Fibroblast of lung (primary cell): Measurements from ENCODE around the gene KRTAP4-9. TPM values are rescaled to one million over a fixed set of nuclear protein-coding genes. Genes with fewer than 3 reads are reported as not detected.
"Not testable (repeated sequence)": the region's sequence is repeated elsewhere in the genome, so short reads cannot be mapped to it uniquely, and the experiment has no call there.

Experiments
- DNase-seq, 2 donors: peaks; one replicate each; pipeline versions ENCODE4 v3.0.0 to v3.0.0-alpha.2; 2010; ENCODE audit warnings: low read depth in 2 of 2
- H2AFZ ChIP-seq: 2 replicates; pipeline ENCODE4 v1.5.1; 2012; ENCODE audit warnings: low read length, control low read depth, inconsistent platforms
- H3K27ac ChIP-seq: 2 replicates; pipeline ENCODE4 v1.5.1; 2011; ENCODE audit warnings: low read length, control low read depth; ENCODE audit not compliant: insufficient read depth
- H3K27me3 ChIP-seq: 2 replicates; pipeline ENCODE4 v1.5.1; 2011; ENCODE audit warnings: mild to moderate bottlenecking, low read length; ENCODE audit not compliant: control insufficient read depth, insufficient read depth
- H3K36me3 ChIP-seq: 2 replicates; pipeline ENCODE4 v1.5.1; 2011; ENCODE audit warnings: low read length; ENCODE audit not compliant: control insufficient read depth, insufficient read depth
- H3K4me1 ChIP-seq: 2 replicates; pipeline ENCODE4 v1.5.1; 2011; ENCODE audit warnings: low read length; ENCODE audit not compliant: control insufficient read depth, insufficient read depth; ENCODE audit errors: extremely low read depth
- H3K4me2 ChIP-seq: 2 replicates; pipeline ENCODE4 v1.5.1; 2011; ENCODE audit warnings: low read length, control low read depth; ENCODE audit not compliant: insufficient read depth; ENCODE audit errors: extremely low read depth
- H3K4me3 ChIP-seq, 4 experiments: fragments of 200-600 bp in 1 of 4; sonication (generic) in 1 of 4; replicated peaks in 1 of 4; 2 replicates each; pipeline ENCODE4 v1.5.1; 2011 to 2016; ENCODE audit warnings: low read length in 4 of 4, low read depth in 3 of 4, mild to moderate bottlenecking in 3 of 4, control low read depth in 2 of 4, inconsistent platforms in 1 of 4, mixed read lengths in 1 of 4; ENCODE audit not compliant: insufficient read depth in 1 of 4; ENCODE audit errors: control extremely low read depth in 1 of 4
- H3K79me2 ChIP-seq: 2 replicates; pipeline ENCODE4 v1.5.1; 2012; ENCODE audit warnings: mild to moderate bottlenecking, low read length, inconsistent platforms; ENCODE audit not compliant: control insufficient read depth, insufficient read depth
- H3K9ac ChIP-seq: 2 replicates; pipeline ENCODE4 v1.5.1; 2011; ENCODE audit warnings: mild to moderate bottlenecking, low read length, control low read depth; ENCODE audit not compliant: insufficient read depth
- H3K9me3 ChIP-seq: 2 replicates; pipeline ENCODE4 v1.5.1; 2012; ENCODE audit warnings: low read depth, low read length; ENCODE audit not compliant: control insufficient read depth, insufficient read depth
- H4K20me1 ChIP-seq: 2 replicates; pipeline ENCODE4 v1.5.1; 2011; ENCODE audit warnings: low read length; ENCODE audit not compliant: control insufficient read depth, insufficient read depth; ENCODE audit errors: extremely low read depth
- CTCF ChIP-seq, 2 donors: IDR thresholded peaks in 1 of 2; conservative IDR thresholded peaks in 1 of 2; 1 replicate in 1 of 2; 2 replicates in 1 of 2; pipeline ENCODE4 v1.5.1; 2011 to 2012; ENCODE audit warnings: low read length in 2 of 2, control low read depth in 1 of 2, inconsistent platforms in 1 of 2, low read depth in 1 of 2, mild to moderate bottlenecking in 1 of 2
- EZH2 ChIP-seq: IDR thresholded peaks from 2 replicates; pipeline ENCODE4 v1.5.1; 2012; ENCODE audit warnings: low read length, control low read depth, mild to moderate bottlenecking; ENCODE audit errors: missing control alignments
- polyA plus RNA-seq, 2 donors: library from polyadenylated mRNA; depleted of rRNA in 1 of 2; stranded (reverse) in 1 of 2; unstranded in 1 of 2; fragments of >200 nt; gene quantifications; 2 replicates each; pipeline ENCODE4 v1.2.1, GENCODE V29; 2011 to 2012; ENCODE audit warnings: missing spikeins in 1 of 2
- total RNA-seq: library from RNA; depleted of rRNA; stranded (reverse); fragments of >200 nt; gene quantifications from 2 replicates; pipeline ENCODE4 v1.2.1, GENCODE V29; 2014

KRTAP4-9 gene
- total and polyA plus RNA-seq, 2 donors (not counting 1 experiment from before 2014, with no cell fraction given): not detected

- Histone ChIP-seq H3K79me2 (no peaks in the 10 kb centered on the region), H3K4me2 (no peak overlapping the region), H3K4me1 (peaks cover 36% of the 10 kb centered on the region), H2AFZ (no peak overlapping the region), H3K4me3 (no peak overlapping the region), H3K27ac (no peak overlapping the region), H3K9me3 (no peaks in the 10 kb centered on the region), H4K20me1 (no peaks in the 10 kb centered on the region), H3K36me3 (no peaks in the 10 kb centered on the region), H3K9ac (no peak overlapping the region), H3K27me3 (no peaks in the 10 kb centered on the region)
- no peak for TF ChIP-seq EZH2
- no peak for TF ChIP-seq CTCF (conservative IDR thresholded peaks at IDR 0.05 in 1 of 2, IDR thresholded peaks at IDR 0.05 in 1 of 2; ENCODE audit: low read depth in 1 of 2, low read length in 2 of 2)
- no peak for DNase-seq
Observed at GRCh38 chr17:41064301-41064700, 40.9 kb upstream of the KRTAP4-9 start.

DNA sequence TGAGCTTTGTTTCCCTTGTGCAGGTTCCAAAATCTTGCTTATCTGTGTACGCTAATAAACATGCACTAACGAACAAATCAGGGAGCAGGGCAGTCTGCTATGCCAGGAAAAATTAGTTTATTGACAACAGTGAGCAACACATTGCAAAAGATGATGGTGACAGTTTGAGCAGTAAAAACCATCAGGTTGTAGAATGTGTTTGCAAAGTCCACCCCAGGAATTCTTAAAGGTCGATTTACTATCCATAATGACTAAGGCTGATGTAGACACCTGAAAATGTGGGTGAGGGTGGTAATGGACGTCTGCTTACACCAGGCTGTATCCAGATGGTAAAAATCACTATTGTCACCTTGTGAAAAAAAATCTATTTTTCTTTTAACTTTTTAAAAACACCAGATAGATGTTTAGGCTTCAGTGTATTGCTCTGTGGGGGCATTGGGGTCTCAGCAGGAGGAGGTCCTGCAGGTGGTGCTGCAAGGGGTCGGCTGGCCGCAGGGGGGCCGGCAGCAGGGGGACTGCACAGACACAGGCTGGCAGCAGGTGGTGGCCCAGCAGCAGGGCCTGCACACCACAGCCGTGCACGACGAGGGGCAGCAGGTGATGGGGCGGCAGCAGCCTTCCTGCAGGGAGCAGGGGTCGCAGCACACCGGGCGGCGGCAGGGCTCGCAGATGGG, 40.0 kb upstream of the KRTAP4-9 start:
- not testable (repeated sequence) for H3K36me3 ChIP-seq, H3K9me3 ChIP-seq, H2AFZ ChIP-seq, H4K20me1 ChIP-seq, H3K9ac ChIP-seq, H3K4me2 ChIP-seq, H3K79me2 ChIP-seq, H3K27ac ChIP-seq, H3K27me3 ChIP-seq, H3K4me3 ChIP-seq, DNase-seq
- H3K4me1 ChIP-seq: peaks cover 29% of the 10 kb centered on the region

DNA sequence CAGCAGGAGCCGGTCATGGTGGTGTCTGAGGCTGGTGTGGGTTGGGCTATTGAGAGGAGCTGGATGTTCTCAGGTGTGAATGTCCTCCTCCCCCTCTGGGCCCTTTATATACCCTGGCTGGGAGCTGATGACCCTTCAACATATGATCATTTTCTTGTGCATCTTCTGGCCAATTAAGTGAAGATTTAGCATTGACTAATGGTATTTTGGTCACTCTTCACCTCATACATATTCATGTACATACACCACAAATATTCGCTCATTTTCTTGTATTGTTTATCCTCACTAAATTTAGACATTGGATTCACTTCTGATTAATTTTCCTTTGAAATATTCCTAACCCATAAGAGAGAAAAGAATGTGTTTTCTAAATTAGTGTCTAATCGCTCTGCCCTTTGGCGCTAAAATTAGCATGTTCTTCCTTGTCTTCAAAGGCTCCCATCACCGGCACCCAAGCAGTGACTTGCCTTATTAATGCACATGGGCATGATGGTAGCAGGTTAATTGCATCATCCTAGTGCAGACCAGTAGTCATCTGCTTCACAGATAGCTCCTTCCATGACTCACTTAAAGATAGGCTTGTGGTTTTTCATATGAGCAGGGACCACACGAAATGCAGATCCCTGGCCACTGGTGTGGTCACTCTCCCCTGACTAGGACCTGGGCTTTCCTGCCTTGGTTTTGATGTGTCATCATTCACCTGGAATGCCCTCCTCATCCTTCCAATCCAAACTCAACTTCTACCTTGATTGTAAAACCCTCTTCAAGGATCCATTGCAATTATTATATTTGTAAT, 39.2 kb upstream of the KRTAP4-9 start, which contains the start of gene KRTAP2-4:
TSS of gene KRTAP2-4 (minus strand) at position 51 of the 796 bp plus-strand sequence. CDS start at position 17, 34 bp downstream.
- Histone ChIP-seq H3K9ac (no peak within 1 kb of the TSS), H3K36me3 (no peaks in the 10 kb centered on the region), H2AFZ (no peak within 1 kb of the TSS), H4K20me1 (no peaks in the 10 kb centered on the region), H3K4me1 (peaks cover 24% of the 10 kb centered on the region), H3K27ac (peak within 1 kb of the TSS; percentile 46), H3K9me3 (no peaks in the 10 kb centered on the region), H3K4me3 (no peak within 1 kb of the TSS), H3K4me2 (no peak within 1 kb of the TSS), H3K27me3 (no peaks in the 10 kb centered on the region), H3K79me2 (no peaks in the 10 kb centered on the region)
- TF ChIP-seq CTCF (conservative IDR thresholded peaks at IDR 0.05 in 1 of 2, IDR thresholded peaks at IDR 0.05 in 1 of 2; ENCODE audit: low read depth in 1 of 2, low read length in 2 of 2) (no peak), EZH2 (no peak)
- peak; percentile 30 to 99 for DNase-seq
